ENCODE measurements around the gene ANXA8.

GRCh38 chr10:47452495-47453140 lies 31.3 kb downstream of the ANXA8 start:
- TF ChIP-seq CTCF (IDR thresholded peaks at IDR 0.05) (no peak), POLR2A (IDR thresholded peaks at IDR 0.05) (no peak)
